ENCODE measurements around the gene GLP2R. TPM values are rescaled to one million over a fixed set of nuclear protein-coding genes. Genes with fewer than 3 reads are reported as not detected.
A peak's percentile ranks its signal among the peaks of the same experiment; 100 is the strongest.

The GLP2R gene, protein sequence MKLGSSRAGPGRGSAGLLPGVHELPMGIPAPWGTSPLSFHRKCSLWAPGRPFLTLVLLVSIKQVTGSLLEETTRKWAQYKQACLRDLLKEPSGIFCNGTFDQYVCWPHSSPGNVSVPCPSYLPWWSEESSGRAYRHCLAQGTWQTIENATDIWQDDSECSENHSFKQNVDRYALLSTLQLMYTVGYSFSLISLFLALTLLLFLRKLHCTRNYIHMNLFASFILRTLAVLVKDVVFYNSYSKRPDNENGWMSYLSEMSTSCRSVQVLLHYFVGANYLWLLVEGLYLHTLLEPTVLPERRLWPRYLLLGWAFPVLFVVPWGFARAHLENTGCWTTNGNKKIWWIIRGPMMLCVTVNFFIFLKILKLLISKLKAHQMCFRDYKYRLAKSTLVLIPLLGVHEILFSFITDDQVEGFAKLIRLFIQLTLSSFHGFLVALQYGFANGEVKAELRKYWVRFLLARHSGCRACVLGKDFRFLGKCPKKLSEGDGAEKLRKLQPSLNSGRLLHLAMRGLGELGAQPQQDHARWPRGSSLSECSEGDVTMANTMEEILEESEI
- total RNA-seq (2021; fragmentation: NEBNext Ultra II Directional; extraction: Animal tissue kit (Norgen Biotek cat#: 25700)), result not detected in 2 replicates
- not detected in 2 replicates for polyA plus RNA-seq (2011; rRNA removed)
- polyA plus RNA-seq (2011; cell fraction: cytosol; rRNA removed), result not detected
- polyA plus RNA-seq (2011; cell fraction: nucleus; rRNA removed), result not detected
- polyA plus RNA-seq (2012, experiment 1 of 2), result not detected in 4 replicates
- not detected for polyA plus RNA-seq (2012, experiment 2 of 2)
- polyA plus RNA-seq (2013, experiment 1 of 2), result 0.02 TPM
- polyA plus RNA-seq (2013, experiment 2 of 2), result not detected
- polyA minus RNA-seq (2011; rRNA and poly(A)+ RNA removed), result not detected in 2 replicates
- polyA minus RNA-seq (2011; cell fraction: cytosol; rRNA and poly(A)+ RNA removed), result 2.6 TPM
- polyA minus RNA-seq (2011; cell fraction: nucleus; rRNA and poly(A)+ RNA removed), result 0.50 TPM
- long read RNA-seq, experiment 1, result 0 reads
- long read RNA-seq, experiment 2, result 0 reads

- ChIA-PET POLR2A (ENCODE audit: partially characterized antibody) (no interaction called here), CTCF (ENCODE audit: partially characterized antibody) (interaction anchor here (0.7 to 1.5 kb wide), 3 partner anchors 9 to 52 kb away, joined by 3 to 6 read pairs (median 3); no protein-coding TSS in a partner anchor)
- Histone ChIP-seq H2BK15ac (ENCODE audit: low read length) (no peak within 1 kb of the TSS), H3K9ac (replicated peaks in 1 of 4; ENCODE audit: extremely low read depth in 1 of 4, low read depth in 3 of 4, low read length in 3 of 4) (no peak within 1 kb of the TSS), H3K14ac (ENCODE audit: insufficient read length) (no peak within 1 kb of the TSS), H3K4me3 (ENCODE audit: extremely low read depth in 1 of 4, insufficient read depth in 2 of 4, low read depth in 3 of 4, low read length in 4 of 4) (no peak within 1 kb of the TSS), H2BK5ac (ENCODE audit: low read depth, low read length) (no peak within 1 kb of the TSS), H4K8ac (ENCODE audit: extremely low read depth, insufficient read depth, low read length) (peak within 1 kb of the TSS; percentile 73; the same call in 1 of the 2 replicates), H3K4me2 (ENCODE audit: insufficient read depth in 1 of 2, low read depth in 2 of 2, low read length in 2 of 2) (no peak within 1 kb of the TSS), H3K27ac (ENCODE audit: low read depth, low read length) (no peak within 1 kb of the TSS), H2BK20ac (ENCODE audit: low read length) (no peak within 1 kb of the TSS), H4K91ac (replicated peaks; ENCODE audit: insufficient read length, low read length) (no peak within 1 kb of the TSS), H4K5ac (ENCODE audit: insufficient read length, low read depth, low read length) (no peak within 1 kb of the TSS), H4K20me1 (replicated peaks in 1 of 2; ENCODE audit: control insufficient read depth in 1 of 2, insufficient read depth in 2 of 2, low read length in 2 of 2) (no peaks in the 10 kb centered on the region), H3K18ac (ENCODE audit: extremely low read depth, low read length) (no peak within 1 kb of the TSS), H3K36me3 (ENCODE audit: control insufficient read depth in 2 of 4, insufficient read depth in 4 of 4, low read length in 3 of 4) (no peaks in the 10 kb centered on the region), H3K23ac (ENCODE audit: insufficient read length) (no peak within 1 kb of the TSS), H3K23me2 (ENCODE audit: low read depth, low read length) (peaks cover 2% of the 10 kb centered on the region; the same call in 1 of the 2 replicates), H3K4ac (replicated peaks; ENCODE audit: insufficient read length, low read depth, low read length) (no peak within 1 kb of the TSS), H3K79me2 (ENCODE audit: control insufficient read depth in 1 of 2, insufficient read depth in 2 of 2, low read length in 2 of 2) (no peaks in the 10 kb centered on the region), H3K4me1 (replicated peaks in 1 of 4; ENCODE audit: control insufficient read depth in 3 of 4, insufficient read depth in 4 of 4, low read length in 3 of 4) (peaks cover 0 to 2% (median 0%) of the 10 kb centered on the region in 4 experiments; a peak in 1 of 7 replicates), H2AFZ (ENCODE audit: low read length) (no peak within 1 kb of the TSS), H2AK5ac (ENCODE audit: low read depth, low read length) (no peak within 1 kb of the TSS), H3K56ac (replicated peaks; ENCODE audit: insufficient read length, low read depth, low read length) (no peak within 1 kb of the TSS), H2BK120ac (replicated peaks; ENCODE audit: low read depth, low read length) (no peak within 1 kb of the TSS), H3K79me1 (ENCODE audit: low read depth, low read length) (no peaks in the 10 kb centered on the region), H3K9me3 (ENCODE audit: insufficient read depth in 2 of 2, low read depth in 1 of 2, low read length in 1 of 2) (no peaks in the 10 kb centered on the region), H3K27me3 (replicated peaks in 1 of 4; ENCODE audit: control insufficient read depth in 3 of 4, extremely low read depth in 1 of 4, insufficient read depth in 3 of 4, low read length in 3 of 4) (no peaks in the 10 kb centered on the region), H2BK12ac (ENCODE audit: low read depth, low read length) (no peak within 1 kb of the TSS)
- WGBS, 2 experiments (ENCODE audit: extremely low coverage in 1 of 2, insufficient coverage in 1 of 2, insufficient read length in 1 of 2, insufficient replicate concordance in 2 of 2, low coverage in 1 of 2, low lambda C conversion rate in 2 of 2, missing lambda C conversion rate in 1 of 2), result 76% methylated on average over 21 of the region's 21 CpGs; no CpG with 5 or more reads in 1 of the 2 experiments
- DNase-seq (ENCODE audit: low read depth in 1 of 2, low spot score in 2 of 2) (no peak), FAIRE-seq (no peak)
- TF ChIP-seq, protein P1, sequence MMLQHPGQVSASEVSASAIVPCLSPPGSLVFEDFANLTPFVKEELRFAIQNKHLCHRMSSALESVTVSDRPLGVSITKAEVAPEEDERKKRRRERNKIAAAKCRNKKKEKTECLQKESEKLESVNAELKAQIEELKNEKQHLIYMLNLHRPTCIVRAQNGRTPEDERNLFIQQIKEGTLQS (IDR thresholded peaks at IDR 0.05; ENCODE audit: insufficient read depth, low read depth, low read length), result no peak
- TF ChIP-seq CBX8 (IDR thresholded peaks at IDR 0.05; ENCODE audit: borderline replicate concordance, low read depth, low read length), result no peak
- no peak for TF ChIP-seq CTBP2 (IDR thresholded peaks at IDR 0.05; ENCODE audit: borderline replicate concordance, insufficient read depth, insufficient read length, low read length)
- TF ChIP-seq MAFK (IDR thresholded peaks at IDR 0.05; ENCODE audit: low read depth, low read length), result no peak
- TF ChIP-seq SP2 (IDR thresholded peaks at IDR 0.05; ENCODE audit: low read length), result no peak
- no peak for TF ChIP-seq MAX (IDR thresholded peaks at IDR 0.05)
These were observed at the start of gene GLP2R for GRCh38 chr17:9825641-9826150. GLP2R (plus strand) TSS chr17:9825924; CDS start chr17:9826064, 140 bp downstream.

Measured in H1 (cell line).